SK-N-SH treated with all-trans-retinoic acid at 6 μM for 48 hours (cell line): ENCODE measurements around the gene IQSEC3.
"Not testable (repeated sequence)": the region's sequence is repeated elsewhere in the genome, so short reads cannot be mapped to it uniquely, and the experiment has no call there.

Experiments used
- ATAC-seq: fragments of 200-7000 bp; cut with Tn5 transposase; 3 replicates; pipeline ENCODE4 v1.9.1; 2020; ENCODE audit warnings: mild to moderate bottlenecking, moderate library complexity
- ARNTL ChIP-seq: fragments of 450-650 bp; formaldehyde crosslinking; IDR thresholded peaks from 2 replicates; pipeline ENCODE4 v1.5.0; 2020; ENCODE audit warnings: low read depth, mild to moderate bottlenecking, moderate library complexity, borderline replicate concordance
- BACH2 ChIP-seq: fragments of 250-450 bp; sonication (Bioruptor Pico); IDR thresholded peaks from 2 replicates; pipeline ENCODE4 v1.9.0; 2021; ENCODE audit warnings: mild to moderate bottlenecking, borderline replicate concordance
- ESRRG ChIP-seq: fragments of 250-450 bp; sonication (Bioruptor Pico); IDR thresholded peaks from 2 replicates; pipeline ENCODE4 v1.6.1; 2021; ENCODE audit warnings: mild to moderate bottlenecking
- GLIS3 ChIP-seq: fragments of 250-450 bp; sonication (Bioruptor Pico); IDR thresholded peaks from 2 replicates; pipeline ENCODE4 v1.5.0; 2020; ENCODE audit warnings: mild to moderate bottlenecking, moderate library complexity
- ISL1 ChIP-seq: fragments of 250-450 bp; sonication (Bioruptor Pico); IDR thresholded peaks from 2 replicates; pipeline ENCODE4 v2.1.2; 2022; ENCODE audit warnings: mild to moderate bottlenecking, moderate library complexity
- OSR1 ChIP-seq: fragments of 250-450 bp; sonication (Bioruptor Pico); IDR thresholded peaks from 2 replicates; pipeline ENCODE4 v1.8.0; 2022; ENCODE audit warnings: moderate library complexity, mild to moderate bottlenecking, inconsistent platforms
- RARB ChIP-seq: fragments of 250-450 bp; sonication (Bioruptor Pico); IDR thresholded peaks from 2 replicates; pipeline ENCODE4 v1.8.0; 2021; ENCODE audit warnings: mild to moderate bottlenecking, moderate library complexity
- SNAI2 ChIP-seq: fragments of 250-450 bp; sonication (Bioruptor Pico); IDR thresholded peaks from 2 replicates; pipeline ENCODE4 v1.5.0; 2020; ENCODE audit warnings: mild to moderate bottlenecking, moderate library complexity
- TCF4 ChIP-seq: fragments of 250-450 bp; sonication (Bioruptor Pico); IDR thresholded peaks from 2 replicates; pipeline ENCODE4 v1.8.0; 2021; ENCODE audit warnings: mild to moderate bottlenecking, moderate library complexity, borderline replicate concordance
- TOX ChIP-seq: fragments of 250-450 bp; sonication (Bioruptor Pico); IDR thresholded peaks from 2 replicates; pipeline ENCODE4 v1.8.0; 2021; ENCODE audit warnings: mild to moderate bottlenecking, moderate library complexity, borderline replicate concordance
- ZC3H10 ChIP-seq: fragments of 250-450 bp; sonication (Bioruptor Pico); IDR thresholded peaks from 2 replicates; pipeline ENCODE4 v1.5.1; 2021; ENCODE audit warnings: mild to moderate bottlenecking, moderate library complexity
- ZFP3 ChIP-seq: fragments of 250-450 bp; sonication (Bioruptor Pico); IDR thresholded peaks from 2 replicates; pipeline ENCODE4 v1.5.0; 2020; ENCODE audit warnings: mild to moderate bottlenecking, moderate library complexity
- ZFP30 ChIP-seq: fragments of 450-650 bp; formaldehyde crosslinking; IDR thresholded peaks from 2 replicates; pipeline ENCODE4 v1.5.0; 2022; ENCODE audit warnings: mild to moderate bottlenecking, moderate library complexity
- ZNF565 ChIP-seq: fragments of 450-650 bp; formaldehyde crosslinking; conservative IDR thresholded peaks from 2 replicates; pipeline ENCODE4 v1.5.0; 2020; ENCODE audit warnings: low read depth, mild to moderate bottlenecking, moderate library complexity
- ZNF70 ChIP-seq: fragments of 450-650 bp; formaldehyde crosslinking; IDR thresholded peaks from 2 replicates; pipeline ENCODE4 v1.5.0; 2020; ENCODE audit warnings: mild to moderate bottlenecking, moderate library complexity
- ZNF8 ChIP-seq: fragments of 450-650 bp; formaldehyde crosslinking; IDR thresholded peaks from 2 replicates; pipeline ENCODE4 v1.5.0; 2020; ENCODE audit warnings: mild to moderate bottlenecking, moderate library complexity
- TF ChIP-seq, protein P1 (sequence below): fragments of 250-450 bp; sonication (Bioruptor Pico); IDR thresholded peaks from 2 replicates; pipeline ENCODE4 v1.8.0; 2021; ENCODE audit warnings: low read depth, mild to moderate bottlenecking, moderate library complexity, borderline replicate concordance
- TF ChIP-seq, protein P2 (sequence below): fragments of 250-450 bp; sonication (Bioruptor Pico); IDR thresholded peaks from 2 replicates; pipeline ENCODE4 v1.5.1; 2021; ENCODE audit warnings: mild to moderate bottlenecking, moderate library complexity
- TF ChIP-seq, protein P3 (sequence below): fragments of 250-450 bp; sonication (Bioruptor Pico); IDR thresholded peaks from 2 replicates; pipeline ENCODE4 v1.5.0; 2020; ENCODE audit warnings: mild to moderate bottlenecking, moderate library complexity
- TF ChIP-seq, protein P4 (sequence below): fragments of 250-450 bp; sonication (Bioruptor Pico); IDR thresholded peaks from 2 replicates; pipeline ENCODE4 v1.5.1; 2020; ENCODE audit warnings: low read depth, mild to moderate bottlenecking, moderate library complexity
- TF ChIP-seq, protein P5 (sequence below): fragments of 250-450 bp; sonication (Bioruptor Pico); IDR thresholded peaks from 2 replicates; pipeline ENCODE4 v1.8.0; 2020; ENCODE audit warnings: mild to moderate bottlenecking, moderate library complexity, borderline replicate concordance

Gene IQSEC3

DNA sequence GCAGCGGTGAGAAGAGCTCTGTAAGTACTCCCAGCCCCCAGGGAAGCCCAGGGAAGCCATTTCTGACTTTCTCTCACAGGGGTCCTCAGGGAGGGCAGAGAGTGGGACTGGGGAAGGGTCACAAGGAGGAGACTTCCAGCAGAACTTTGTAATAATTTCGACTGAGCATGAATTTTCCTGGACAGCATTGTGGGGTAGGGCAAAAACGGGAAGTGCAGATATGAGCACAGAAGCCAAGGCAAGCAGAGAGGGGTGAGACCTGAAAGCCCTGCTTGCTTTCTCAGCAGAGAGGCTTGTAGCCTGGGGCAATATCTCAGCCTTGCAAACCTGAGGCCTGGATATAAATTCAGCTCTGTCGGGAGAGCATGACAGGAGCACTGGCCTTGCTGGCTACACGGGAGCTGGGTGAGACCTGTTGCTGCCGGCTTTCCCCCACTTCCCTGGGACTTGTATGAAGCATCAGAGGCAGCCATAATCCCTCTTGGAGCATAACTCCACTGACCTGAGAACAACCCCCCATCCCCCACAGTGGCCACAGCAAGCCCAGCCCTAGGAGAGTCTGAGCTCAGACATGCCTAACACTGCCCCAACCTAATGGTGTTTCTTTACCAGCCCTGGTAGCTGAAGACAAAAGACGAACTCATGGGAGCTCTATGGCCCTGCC lies 9.8 kb upstream of the IQSEC3 start:
- no peak for ATAC-seq
- no peak for TF ChIP-seq ZNF70 (CRISPR knock-in tag)
- TF ChIP-seq, protein P1, sequence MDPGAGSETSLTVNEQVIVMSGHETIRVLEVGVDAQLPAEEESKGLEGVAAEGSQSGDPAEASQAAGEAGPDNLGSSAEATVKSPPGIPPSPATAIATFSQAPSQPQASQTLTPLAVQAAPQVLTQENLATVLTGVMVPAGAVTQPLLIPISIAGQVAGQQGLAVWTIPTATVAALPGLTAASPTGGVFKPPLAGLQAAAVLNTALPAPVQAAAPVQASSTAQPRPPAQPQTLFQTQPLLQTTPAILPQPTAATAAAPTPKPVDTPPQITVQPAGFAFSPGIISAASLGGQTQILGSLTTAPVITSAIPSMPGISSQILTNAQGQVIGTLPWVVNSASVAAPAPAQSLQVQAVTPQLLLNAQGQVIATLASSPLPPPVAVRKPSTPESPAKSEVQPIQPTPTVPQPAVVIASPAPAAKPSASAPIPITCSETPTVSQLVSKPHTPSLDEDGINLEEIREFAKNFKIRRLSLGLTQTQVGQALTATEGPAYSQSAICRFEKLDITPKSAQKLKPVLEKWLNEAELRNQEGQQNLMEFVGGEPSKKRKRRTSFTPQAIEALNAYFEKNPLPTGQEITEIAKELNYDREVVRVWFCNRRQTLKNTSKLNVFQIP (CRISPR knock-in tag): no peak
- no peak for TF ChIP-seq ESRRG
- TF ChIP-seq TOX (CRISPR knock-in tag): no peak
- TF ChIP-seq GLIS3 (CRISPR knock-in tag): no peak
- no peak for TF ChIP-seq ZNF565 (CRISPR knock-in tag)
- TF ChIP-seq, protein P2, sequence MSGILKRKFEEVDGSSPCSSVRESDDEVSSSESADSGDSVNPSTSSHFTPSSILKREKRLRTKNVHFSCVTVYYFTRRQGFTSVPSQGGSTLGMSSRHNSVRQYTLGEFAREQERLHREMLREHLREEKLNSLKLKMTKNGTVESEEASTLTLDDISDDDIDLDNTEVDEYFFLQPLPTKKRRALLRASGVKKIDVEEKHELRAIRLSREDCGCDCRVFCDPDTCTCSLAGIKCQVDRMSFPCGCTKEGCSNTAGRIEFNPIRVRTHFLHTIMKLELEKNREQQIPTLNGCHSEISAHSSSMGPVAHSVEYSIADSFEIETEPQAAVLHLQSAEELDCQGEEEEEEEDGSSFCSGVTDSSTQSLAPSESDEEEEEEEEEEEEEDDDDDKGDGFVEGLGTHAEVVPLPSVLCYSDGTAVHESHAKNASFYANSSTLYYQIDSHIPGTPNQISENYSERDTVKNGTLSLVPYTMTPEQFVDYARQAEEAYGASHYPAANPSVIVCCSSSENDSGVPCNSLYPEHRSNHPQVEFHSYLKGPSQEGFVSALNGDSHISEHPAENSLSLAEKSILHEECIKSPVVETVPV (CRISPR knock-in tag): no peak
- TF ChIP-seq ZNF8: no peak
- TF ChIP-seq, protein P3, sequence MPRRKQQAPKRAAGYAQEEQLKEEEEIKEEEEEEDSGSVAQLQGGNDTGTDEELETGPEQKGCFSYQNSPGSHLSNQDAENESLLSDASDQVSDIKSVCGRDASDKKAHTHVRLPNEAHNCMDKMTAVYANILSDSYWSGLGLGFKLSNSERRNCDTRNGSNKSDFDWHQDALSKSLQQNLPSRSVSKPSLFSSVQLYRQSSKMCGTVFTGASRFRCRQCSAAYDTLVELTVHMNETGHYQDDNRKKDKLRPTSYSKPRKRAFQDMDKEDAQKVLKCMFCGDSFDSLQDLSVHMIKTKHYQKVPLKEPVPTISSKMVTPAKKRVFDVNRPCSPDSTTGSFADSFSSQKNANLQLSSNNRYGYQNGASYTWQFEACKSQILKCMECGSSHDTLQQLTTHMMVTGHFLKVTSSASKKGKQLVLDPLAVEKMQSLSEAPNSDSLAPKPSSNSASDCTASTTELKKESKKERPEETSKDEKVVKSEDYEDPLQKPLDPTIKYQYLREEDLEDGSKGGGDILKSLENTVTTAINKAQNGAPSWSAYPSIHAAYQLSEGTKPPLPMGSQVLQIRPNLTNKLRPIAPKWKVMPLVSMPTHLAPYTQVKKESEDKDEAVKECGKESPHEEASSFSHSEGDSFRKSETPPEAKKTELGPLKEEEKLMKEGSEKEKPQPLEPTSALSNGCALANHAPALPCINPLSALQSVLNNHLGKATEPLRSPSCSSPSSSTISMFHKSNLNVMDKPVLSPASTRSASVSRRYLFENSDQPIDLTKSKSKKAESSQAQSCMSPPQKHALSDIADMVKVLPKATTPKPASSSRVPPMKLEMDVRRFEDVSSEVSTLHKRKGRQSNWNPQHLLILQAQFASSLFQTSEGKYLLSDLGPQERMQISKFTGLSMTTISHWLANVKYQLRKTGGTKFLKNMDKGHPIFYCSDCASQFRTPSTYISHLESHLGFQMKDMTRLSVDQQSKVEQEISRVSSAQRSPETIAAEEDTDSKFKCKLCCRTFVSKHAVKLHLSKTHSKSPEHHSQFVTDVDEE (CRISPR knock-in tag): no peak
- TF ChIP-seq, protein P4, sequence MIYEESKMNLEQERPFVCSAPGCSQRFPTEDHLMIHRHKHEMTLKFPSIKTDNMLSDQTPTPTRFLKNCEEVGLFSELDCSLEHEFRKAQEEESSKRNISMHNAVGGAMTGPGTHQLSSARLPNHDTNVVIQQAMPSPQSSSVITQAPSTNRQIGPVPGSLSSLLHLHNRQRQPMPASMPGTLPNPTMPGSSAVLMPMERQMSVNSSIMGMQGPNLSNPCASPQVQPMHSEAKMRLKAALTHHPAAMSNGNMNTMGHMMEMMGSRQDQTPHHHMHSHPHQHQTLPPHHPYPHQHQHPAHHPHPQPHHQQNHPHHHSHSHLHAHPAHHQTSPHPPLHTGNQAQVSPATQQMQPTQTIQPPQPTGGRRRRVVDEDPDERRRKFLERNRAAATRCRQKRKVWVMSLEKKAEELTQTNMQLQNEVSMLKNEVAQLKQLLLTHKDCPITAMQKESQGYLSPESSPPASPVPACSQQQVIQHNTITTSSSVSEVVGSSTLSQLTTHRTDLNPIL (CRISPR knock-in tag): no peak
- no peak for TF ChIP-seq BACH2
- TF ChIP-seq ZFP3 (CRISPR knock-in tag): no peak
- TF ChIP-seq RARB: no peak
- TF ChIP-seq TCF4 (CRISPR knock-in tag): no peak
- no peak for TF ChIP-seq ARNTL (CRISPR knock-in tag)
- TF ChIP-seq OSR1 (CRISPR knock-in tag): no peak
- TF ChIP-seq SNAI2 (CRISPR knock-in tag): no peak
- no peak for TF ChIP-seq ZC3H10 (CRISPR knock-in tag)

DNA sequence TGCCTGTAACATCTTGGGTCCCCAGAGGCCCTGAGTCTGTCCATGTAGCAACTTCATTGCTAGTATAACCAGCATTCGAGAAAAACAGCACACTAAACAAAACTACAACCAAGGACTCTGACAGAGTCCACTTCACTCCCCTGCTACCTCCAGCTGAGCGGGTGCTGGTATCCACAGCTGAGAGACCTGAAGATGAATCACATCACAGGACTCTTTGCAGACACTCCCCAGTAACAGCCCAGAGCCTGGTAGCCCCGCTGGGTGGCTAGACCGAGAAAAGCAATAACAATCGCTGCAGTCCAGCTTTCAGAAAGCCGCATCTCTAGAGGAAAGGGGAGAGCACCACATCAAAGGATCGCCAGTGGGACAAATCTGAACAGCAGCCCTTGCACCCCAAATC lies 9.0 kb upstream of the IQSEC3 start:
- ATAC-seq: no peak
- TF ChIP-seq ZFP3 (CRISPR knock-in tag): no peak
- no peak for TF ChIP-seq ZNF565 (CRISPR knock-in tag)
- TF ChIP-seq TOX (CRISPR knock-in tag): no peak
- TF ChIP-seq RARB: no peak
- TF ChIP-seq, protein P4 (CRISPR knock-in tag): no peak
- no peak for TF ChIP-seq ZNF8

DNA sequence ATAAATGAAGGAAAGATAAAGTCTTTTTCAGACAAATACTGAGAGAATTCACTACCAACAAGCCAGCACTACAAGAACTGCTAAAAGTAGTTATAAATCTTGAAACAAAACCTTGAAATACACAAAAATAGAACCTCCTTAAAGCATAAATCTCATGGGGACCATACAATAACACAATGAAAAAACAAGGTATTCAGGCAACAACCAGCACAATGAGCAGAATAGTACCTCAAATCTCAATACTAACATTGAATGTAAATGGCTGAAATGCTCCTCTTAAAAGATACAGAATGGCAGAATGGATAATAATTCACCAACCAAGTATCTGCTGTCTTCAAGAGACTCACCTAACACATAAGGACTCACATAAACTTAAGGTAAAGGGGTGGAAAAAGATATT lies 7.7 kb upstream of the IQSEC3 start:
- TF ChIP-seq, protein P5, sequence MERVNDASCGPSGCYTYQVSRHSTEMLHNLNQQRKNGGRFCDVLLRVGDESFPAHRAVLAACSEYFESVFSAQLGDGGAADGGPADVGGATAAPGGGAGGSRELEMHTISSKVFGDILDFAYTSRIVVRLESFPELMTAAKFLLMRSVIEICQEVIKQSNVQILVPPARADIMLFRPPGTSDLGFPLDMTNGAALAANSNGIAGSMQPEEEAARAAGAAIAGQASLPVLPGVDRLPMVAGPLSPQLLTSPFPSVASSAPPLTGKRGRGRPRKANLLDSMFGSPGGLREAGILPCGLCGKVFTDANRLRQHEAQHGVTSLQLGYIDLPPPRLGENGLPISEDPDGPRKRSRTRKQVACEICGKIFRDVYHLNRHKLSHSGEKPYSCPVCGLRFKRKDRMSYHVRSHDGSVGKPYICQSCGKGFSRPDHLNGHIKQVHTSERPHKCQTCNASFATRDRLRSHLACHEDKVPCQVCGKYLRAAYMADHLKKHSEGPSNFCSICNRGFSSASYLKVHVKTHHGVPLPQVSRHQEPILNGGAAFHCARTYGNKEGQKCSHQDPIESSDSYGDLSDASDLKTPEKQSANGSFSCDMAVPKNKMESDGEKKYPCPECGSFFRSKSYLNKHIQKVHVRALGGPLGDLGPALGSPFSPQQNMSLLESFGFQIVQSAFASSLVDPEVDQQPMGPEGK (CRISPR knock-in tag): no peak
- no peak for TF ChIP-seq GLIS3 (CRISPR knock-in tag)
- no peak for TF ChIP-seq ZNF8
- no peak for TF ChIP-seq ZNF565 (CRISPR knock-in tag)
- no peak for TF ChIP-seq ZNF70 (CRISPR knock-in tag)
- TF ChIP-seq ISL1 (CRISPR knock-in tag): no peak
- TF ChIP-seq, protein P1 (CRISPR knock-in tag): no peak
- no peak for TF ChIP-seq ARNTL (CRISPR knock-in tag)
- TF ChIP-seq ZFP3 (CRISPR knock-in tag): no peak
- TF ChIP-seq BACH2: no peak
- TF ChIP-seq OSR1 (CRISPR knock-in tag): no peak
- no peak for TF ChIP-seq ZFP30 (CRISPR knock-in tag)
- no peak for ATAC-seq

DNA sequence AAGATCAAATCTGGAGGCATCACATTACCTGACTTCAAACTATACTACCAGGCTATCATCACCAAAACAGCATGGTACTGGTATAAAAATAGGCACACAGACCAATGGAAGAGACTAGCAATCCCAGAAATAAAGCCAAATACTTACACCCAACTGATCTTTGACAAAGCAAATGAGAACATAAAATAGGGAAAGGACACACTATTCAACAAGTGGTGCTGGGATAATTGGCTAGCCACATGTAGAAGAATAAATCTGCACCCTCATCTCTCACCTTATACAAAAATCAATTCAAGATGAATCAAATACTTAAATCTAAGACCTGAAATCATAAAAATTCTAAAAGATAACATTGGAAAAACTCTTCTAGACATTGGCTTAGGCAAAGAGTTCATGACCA lies 4.7 kb upstream of the IQSEC3 start:
- not testable (repeated sequence) for ATAC-seq

DNA sequence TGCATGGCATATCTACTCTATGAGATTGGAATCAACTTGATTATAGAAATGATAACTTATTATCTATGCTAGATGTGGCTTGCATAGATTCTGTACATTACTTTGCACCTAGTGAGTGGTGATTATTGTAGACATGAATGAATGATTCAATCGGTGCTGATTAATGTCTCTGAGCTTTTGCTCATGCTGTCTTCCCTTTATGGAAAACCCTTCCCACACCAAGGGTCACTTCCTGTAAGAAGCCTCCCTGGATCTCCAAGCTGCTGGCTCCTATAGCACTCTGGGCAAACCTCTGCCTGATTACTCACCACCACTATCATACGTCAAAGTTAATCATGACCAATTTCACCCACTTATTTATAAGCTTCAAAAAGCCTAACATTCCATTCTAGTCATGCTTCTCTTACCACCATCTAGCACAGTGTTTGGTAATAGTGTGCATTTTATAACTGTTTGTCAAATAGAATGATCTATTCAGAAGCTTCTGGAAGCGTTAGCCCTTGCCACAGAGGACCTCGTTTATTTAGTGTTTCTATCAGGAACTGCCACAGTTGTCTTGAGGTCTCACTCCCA lies 990 bp upstream of the IQSEC3 start:
- ATAC-seq: not testable (repeated sequence)
